DMS 273 treated with DMSO at 0.1 percent for 48 hours (cell line): ENCODE results near the gene FBXO9.
A peak's percentile ranks its signal among the peaks of the same experiment; 100 is the strongest.
"Not testable (repeated sequence)": the region's sequence is repeated elsewhere in the genome, so short reads cannot be mapped to it uniquely, and the experiment has no call there.

Source experiments
- DNase-seq: peaks from one replicate; lab custom pipeline; 2025; lab: John Stamatoyannopoulos, UW

The FBXO9 gene

GRCh38 chr6:53048431-53049195, 16.6 kb upstream of the FBXO9 start:
- DNase-seq: no peak

DNA sequence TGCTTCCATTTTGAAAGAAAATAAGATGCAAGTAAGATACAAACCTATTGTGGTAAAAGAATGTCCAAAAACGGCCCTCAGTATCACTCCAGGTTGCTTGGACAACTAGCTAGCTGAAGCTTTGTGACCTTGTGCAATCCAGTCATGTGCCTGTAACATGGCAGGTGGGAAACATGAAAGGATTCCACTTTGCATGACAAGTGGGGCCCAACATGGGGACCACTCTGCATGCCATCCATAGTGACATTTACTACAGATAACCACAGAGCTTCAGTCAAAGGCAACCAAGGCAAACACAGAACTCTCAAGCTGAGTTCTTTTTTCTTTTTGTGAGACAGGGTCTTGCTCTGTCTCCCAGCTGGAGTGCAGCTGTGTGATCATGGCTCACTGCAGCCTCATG, 15.8 kb upstream of the FBXO9 start:
- DNase-seq: no peak

- DNase-seq: not testable (repeated sequence)
Observed at GRCh38 chr6:53052152-53052551, 13.1 kb upstream of the FBXO9 start.

- DNase-seq: no peak
Observed at GRCh38 chr6:53054532-53054931, 10.7 kb upstream of the FBXO9 start.

DNA sequence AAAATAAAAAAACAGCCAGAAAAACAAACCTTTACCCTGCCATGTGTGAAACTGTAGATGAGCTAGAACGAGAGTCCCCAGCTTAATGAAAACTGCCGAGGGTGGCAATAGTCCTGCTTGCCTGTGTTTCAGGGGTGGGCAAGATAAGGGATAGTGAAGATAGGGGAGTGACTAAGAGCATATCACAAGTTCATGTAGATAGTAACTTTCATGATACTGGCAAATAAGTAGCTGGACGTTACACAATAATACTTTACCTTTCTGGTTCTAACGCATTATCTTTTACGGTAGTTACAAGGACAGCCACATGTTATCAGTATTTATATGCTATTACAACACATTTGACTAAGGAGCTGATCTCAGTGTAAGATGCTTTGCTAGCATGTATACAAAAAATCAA, 9.3 kb upstream of the FBXO9 start:
- DNase-seq: no peak

- no peak for DNase-seq
Observed at GRCh38 chr6:53056273-53056672, 8.9 kb upstream of the FBXO9 start.

- no peak for DNase-seq
Observed at GRCh38 chr6:53058388-53059195, 6.6 kb upstream of the FBXO9 start.

- DNase-seq: no peak
Observed at GRCh38 chr6:53059648-53060589, 5.3 kb upstream of the FBXO9 start.

- no peak for DNase-seq
Observed at GRCh38 chr6:53062169-53062539, 3.0 kb upstream of the FBXO9 start.

- DNase-seq: not testable (repeated sequence)
Observed at GRCh38 chr6:53064255-53064654, 949 bp upstream of the FBXO9 start.

DNA sequence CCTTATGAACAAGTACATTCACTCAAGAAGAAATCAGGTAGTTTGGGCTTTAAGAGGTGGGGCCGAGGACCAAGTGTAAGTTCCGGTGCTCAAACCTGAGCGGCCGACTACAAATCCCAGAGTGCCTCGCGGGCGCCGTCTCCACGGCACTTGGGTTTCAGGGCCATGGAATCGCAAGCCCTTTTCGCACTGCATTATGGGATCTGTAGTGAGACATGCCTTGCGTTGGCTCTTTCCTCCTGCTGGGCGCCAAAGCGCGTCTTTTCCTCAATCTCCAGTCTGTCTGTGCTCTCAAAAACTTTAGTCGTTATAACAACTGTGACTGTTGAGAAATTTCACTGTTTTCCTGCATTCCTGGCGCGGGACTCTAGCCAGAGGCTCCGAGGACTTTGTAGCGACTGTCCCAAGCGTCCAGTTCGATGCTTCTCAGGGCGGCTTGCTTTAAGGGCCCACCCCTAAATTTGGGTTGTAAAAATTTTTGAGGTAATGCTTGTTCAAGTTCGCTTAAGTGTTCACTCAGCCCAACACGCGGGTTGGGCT, 408 bp upstream of the FBXO9 start:
- peak; percentile 94 for DNase-seq

DNA sequence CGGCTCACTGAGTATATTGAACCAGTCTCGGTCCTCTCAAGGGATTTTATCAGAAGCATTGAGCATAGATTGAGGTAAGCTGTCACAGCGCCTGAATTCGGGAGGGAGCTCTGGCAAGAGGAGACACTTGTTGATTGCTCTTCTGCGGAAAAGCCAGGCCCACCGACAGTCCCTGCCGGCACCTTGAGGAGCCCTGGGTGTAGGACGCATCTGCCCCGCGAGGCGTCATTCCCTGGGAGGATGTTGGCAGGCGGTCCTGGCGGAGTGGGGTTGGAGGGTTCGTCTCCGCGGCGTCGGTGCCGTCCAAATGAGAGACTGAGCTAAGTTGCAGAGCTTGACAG, 843 bp downstream of the FBXO9 start:
- DNase-seq: no peak

DNA sequence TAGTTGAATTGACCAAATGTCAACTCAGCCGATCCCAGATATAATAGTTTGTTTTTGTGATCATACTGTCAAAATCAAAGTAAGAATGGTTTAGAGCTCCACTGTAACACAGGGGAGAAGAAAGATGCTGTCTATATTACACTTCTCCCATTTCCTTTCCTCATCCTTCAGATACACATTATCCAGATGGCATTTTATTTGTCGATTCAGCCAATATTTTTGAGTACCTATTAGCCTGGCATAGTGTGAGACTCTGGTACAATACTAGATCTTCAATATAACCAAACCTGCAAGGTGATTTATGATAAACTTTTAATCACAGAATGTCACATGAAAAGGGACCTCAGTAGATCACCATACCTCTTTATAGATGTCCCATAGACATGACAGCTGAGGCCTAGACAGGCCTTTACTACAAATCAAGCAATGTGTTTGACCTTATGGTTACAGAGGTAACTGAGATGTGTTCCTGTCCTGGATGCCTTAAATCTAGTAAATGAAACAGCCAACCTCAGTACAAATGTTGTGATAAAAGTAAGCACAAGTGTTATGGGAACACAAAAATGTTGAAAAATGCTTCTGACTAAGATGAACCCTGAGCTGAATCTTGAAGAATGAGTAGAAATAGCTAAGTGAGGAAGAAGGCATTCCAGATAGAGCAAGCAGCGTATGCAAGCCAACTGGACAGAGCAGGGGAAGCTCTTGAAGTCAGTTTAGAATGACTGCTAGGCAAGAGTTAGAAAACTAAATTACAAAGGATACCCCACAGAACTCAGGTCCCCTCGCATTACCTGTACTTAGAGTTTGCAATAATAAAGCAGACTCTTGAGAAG, 1.9 kb downstream of the FBXO9 start:
- no peak for DNase-seq

- no peak for DNase-seq
Observed at GRCh38 chr6:53067849-53068361, 2.7 kb downstream of the FBXO9 start.

DNA sequence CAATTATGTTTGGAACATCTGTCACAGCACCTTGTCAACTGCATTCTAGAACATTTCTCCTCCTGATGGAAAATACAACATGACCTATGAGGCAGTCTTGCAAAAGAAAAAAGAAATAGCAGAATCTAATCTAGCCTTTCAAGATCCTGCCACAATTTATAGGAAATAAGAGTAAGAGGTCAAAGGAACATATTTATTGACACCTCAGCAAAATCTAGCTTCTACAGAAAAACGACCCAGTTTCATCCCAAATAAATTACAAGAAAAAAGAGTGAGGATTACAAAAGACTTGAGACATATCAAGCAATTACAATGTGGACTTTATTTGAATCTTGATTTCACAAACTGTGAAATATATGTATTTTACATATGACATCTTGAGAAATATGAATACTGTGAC, 4.2 kb downstream of the FBXO9 start:
- no peak for DNase-seq

DNA sequence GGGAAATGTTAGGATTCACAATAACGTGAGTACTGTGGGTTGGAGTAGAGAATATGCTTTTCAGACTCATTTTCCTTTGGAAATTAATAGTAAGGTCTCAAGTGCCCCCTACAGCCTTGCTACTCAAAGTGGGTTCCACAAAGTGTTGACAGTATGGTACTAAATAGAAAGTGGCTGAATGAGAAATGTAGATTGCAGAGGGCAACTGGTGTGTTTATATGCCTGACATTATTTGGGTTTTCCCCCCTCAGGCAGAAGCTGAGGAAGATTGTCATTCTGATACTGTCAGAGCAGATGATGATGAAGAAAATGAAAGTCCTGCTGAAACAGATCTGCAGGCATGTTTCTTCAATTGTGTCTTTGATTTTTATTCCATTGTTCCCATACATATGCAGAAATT, 5.6 kb downstream of the FBXO9 start:
- no peak for DNase-seq

DNA sequence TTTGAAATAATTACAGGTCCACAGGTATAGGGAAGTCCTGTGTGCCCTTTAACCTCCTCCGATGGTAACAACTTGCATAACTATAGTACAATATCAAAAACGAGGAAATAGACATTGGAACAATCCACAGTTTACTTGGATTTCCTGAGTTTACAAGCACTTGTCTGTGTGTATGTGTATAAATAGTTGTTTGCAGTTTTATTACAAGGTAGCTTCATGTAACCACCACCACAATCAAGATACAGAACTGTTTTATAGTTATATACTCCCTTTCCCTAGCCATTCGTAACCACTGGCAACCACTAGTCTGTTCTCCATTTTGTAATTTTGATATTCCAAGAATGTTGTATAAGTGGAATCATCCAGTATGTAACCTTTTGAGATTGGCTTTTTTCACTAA, 9.1 kb downstream of the FBXO9 start:
- DNase-seq: no peak

DNA sequence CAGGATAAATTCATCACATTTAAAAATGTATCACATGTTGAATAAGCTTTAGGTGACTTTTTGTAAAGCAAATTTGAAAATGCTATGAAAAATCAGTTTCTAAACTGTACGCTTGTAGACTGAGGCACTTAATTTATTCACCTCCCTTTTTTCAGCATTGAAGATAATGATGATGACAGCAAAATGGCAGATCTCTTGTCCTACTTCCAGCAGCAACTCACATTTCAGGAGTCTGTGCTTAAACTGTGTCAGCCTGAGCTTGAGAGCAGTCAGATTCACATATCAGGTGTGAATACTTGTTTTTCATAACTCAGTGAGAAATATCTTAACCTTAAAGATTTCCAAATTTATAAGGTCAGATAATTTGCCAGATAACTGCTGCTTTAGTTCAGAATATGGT, 15.6 kb downstream of the FBXO9 start:
- DNase-seq: no peak

- DNase-seq: no peak
Observed at GRCh38 chr6:53086302-53086701, 21.1 kb downstream of the FBXO9 start.

DNA sequence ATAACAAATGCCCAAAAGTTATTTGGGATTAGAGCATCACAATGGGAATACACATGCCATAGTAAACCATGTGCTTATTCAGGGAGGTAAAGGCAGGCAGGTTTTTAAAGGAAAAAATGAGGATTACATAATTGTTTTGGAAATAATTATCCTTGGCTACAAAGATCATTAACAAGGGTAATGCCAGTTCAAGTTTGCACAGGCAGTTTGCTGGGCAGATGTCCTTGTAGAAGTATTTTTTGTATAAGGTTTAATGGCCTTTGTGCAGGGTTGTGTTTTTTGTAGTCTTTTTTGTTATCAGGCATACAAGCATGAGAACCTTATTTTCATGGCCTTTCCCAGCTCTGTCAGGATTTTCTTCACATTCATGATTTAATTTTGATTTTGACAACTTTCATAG, 24.7 kb downstream of the FBXO9 start:
- DNase-seq: no peak

GRCh38 chr6:53090576-53090975, 25.4 kb downstream of the FBXO9 start:
- DNase-seq: no peak
